SK-N-SH treated with all-trans-retinoic acid at 6 μM for 48 hours (cell line): ENCODE results near the gene NALCN.

ENCODE experiments used
- ATAC-seq: fragments of 200-7000 bp; cut with Tn5 transposase; 3 replicates; pipeline ENCODE4 v1.9.1; 2020; ENCODE audit warnings: mild to moderate bottlenecking, moderate library complexity
- ARNTL ChIP-seq: fragments of 450-650 bp; formaldehyde crosslinking; IDR thresholded peaks from 2 replicates; pipeline ENCODE4 v1.5.0; 2020; ENCODE audit warnings: low read depth, mild to moderate bottlenecking, moderate library complexity, borderline replicate concordance
- BACH2 ChIP-seq: fragments of 250-450 bp; sonication (Bioruptor Pico); IDR thresholded peaks from 2 replicates; pipeline ENCODE4 v1.9.0; 2021; ENCODE audit warnings: mild to moderate bottlenecking, borderline replicate concordance
- CSDC2 ChIP-seq: fragments of 250-450 bp; sonication (Bioruptor Pico); IDR thresholded peaks from 2 replicates; pipeline ENCODE4 v1.5.0; 2020; ENCODE audit warnings: mild to moderate bottlenecking, moderate library complexity
- ESRRG ChIP-seq: fragments of 250-450 bp; sonication (Bioruptor Pico); IDR thresholded peaks from 2 replicates; pipeline ENCODE4 v1.6.1; 2021; ENCODE audit warnings: mild to moderate bottlenecking
- GLIS3 ChIP-seq: fragments of 250-450 bp; sonication (Bioruptor Pico); IDR thresholded peaks from 2 replicates; pipeline ENCODE4 v1.5.0; 2020; ENCODE audit warnings: mild to moderate bottlenecking, moderate library complexity
- ISL1 ChIP-seq: fragments of 250-450 bp; sonication (Bioruptor Pico); IDR thresholded peaks from 2 replicates; pipeline ENCODE4 v2.1.2; 2022; ENCODE audit warnings: mild to moderate bottlenecking, moderate library complexity
- OSR1 ChIP-seq: fragments of 250-450 bp; sonication (Bioruptor Pico); IDR thresholded peaks from 2 replicates; pipeline ENCODE4 v1.8.0; 2022; ENCODE audit warnings: moderate library complexity, mild to moderate bottlenecking, inconsistent platforms
- PPARA ChIP-seq: fragments of 250-450 bp; sonication (Bioruptor Pico); IDR thresholded peaks from 2 replicates; pipeline ENCODE4 v1.5.0; 2020; ENCODE audit warnings: mild to moderate bottlenecking, borderline replicate concordance
- RARB ChIP-seq: fragments of 250-450 bp; sonication (Bioruptor Pico); IDR thresholded peaks from 2 replicates; pipeline ENCODE4 v1.8.0; 2021; ENCODE audit warnings: mild to moderate bottlenecking, moderate library complexity
- SNAI2 ChIP-seq: fragments of 250-450 bp; sonication (Bioruptor Pico); IDR thresholded peaks from 2 replicates; pipeline ENCODE4 v1.5.0; 2020; ENCODE audit warnings: mild to moderate bottlenecking, moderate library complexity
- TCF4 ChIP-seq: fragments of 250-450 bp; sonication (Bioruptor Pico); IDR thresholded peaks from 2 replicates; pipeline ENCODE4 v1.8.0; 2021; ENCODE audit warnings: mild to moderate bottlenecking, moderate library complexity, borderline replicate concordance
- ZC3H10 ChIP-seq: fragments of 250-450 bp; sonication (Bioruptor Pico); IDR thresholded peaks from 2 replicates; pipeline ENCODE4 v1.5.1; 2021; ENCODE audit warnings: mild to moderate bottlenecking, moderate library complexity
- ZFP3 ChIP-seq: fragments of 250-450 bp; sonication (Bioruptor Pico); IDR thresholded peaks from 2 replicates; pipeline ENCODE4 v1.5.0; 2020; ENCODE audit warnings: mild to moderate bottlenecking, moderate library complexity
- ZFP30 ChIP-seq: fragments of 450-650 bp; formaldehyde crosslinking; IDR thresholded peaks from 2 replicates; pipeline ENCODE4 v1.5.0; 2022; ENCODE audit warnings: mild to moderate bottlenecking, moderate library complexity
- ZNF565 ChIP-seq: fragments of 450-650 bp; formaldehyde crosslinking; conservative IDR thresholded peaks from 2 replicates; pipeline ENCODE4 v1.5.0; 2020; ENCODE audit warnings: low read depth, mild to moderate bottlenecking, moderate library complexity
- ZNF70 ChIP-seq: fragments of 450-650 bp; formaldehyde crosslinking; IDR thresholded peaks from 2 replicates; pipeline ENCODE4 v1.5.0; 2020; ENCODE audit warnings: mild to moderate bottlenecking, moderate library complexity
- TF ChIP-seq, protein P1 (sequence below): fragments of 250-450 bp; sonication (Bioruptor Pico); IDR thresholded peaks from 2 replicates; pipeline ENCODE4 v1.5.1; 2021; ENCODE audit warnings: mild to moderate bottlenecking, moderate library complexity
- TF ChIP-seq, protein P2 (sequence below): fragments of 250-450 bp; sonication (Bioruptor Pico); IDR thresholded peaks from 2 replicates; pipeline ENCODE4 v1.8.0; 2020; ENCODE audit warnings: mild to moderate bottlenecking, moderate library complexity, borderline replicate concordance
- TF ChIP-seq, protein P3 (sequence below): fragments of 250-450 bp; sonication (Bioruptor Pico); IDR thresholded peaks from 2 replicates; pipeline ENCODE4 v1.5.0; 2020; ENCODE audit warnings: mild to moderate bottlenecking, moderate library complexity
- TF ChIP-seq, protein P4 (sequence below): fragments of 250-450 bp; sonication (Bioruptor Pico); IDR thresholded peaks from 2 replicates; pipeline ENCODE4 v1.5.1; 2020; ENCODE audit warnings: low read depth, mild to moderate bottlenecking, moderate library complexity
- TF ChIP-seq, protein P5 (sequence below): fragments of 250-450 bp; sonication (Bioruptor Pico); IDR thresholded peaks from 2 replicates; pipeline ENCODE4 v1.8.0; 2021; ENCODE audit warnings: low read depth, mild to moderate bottlenecking, moderate library complexity, borderline replicate concordance

NALCN gene

DNA sequence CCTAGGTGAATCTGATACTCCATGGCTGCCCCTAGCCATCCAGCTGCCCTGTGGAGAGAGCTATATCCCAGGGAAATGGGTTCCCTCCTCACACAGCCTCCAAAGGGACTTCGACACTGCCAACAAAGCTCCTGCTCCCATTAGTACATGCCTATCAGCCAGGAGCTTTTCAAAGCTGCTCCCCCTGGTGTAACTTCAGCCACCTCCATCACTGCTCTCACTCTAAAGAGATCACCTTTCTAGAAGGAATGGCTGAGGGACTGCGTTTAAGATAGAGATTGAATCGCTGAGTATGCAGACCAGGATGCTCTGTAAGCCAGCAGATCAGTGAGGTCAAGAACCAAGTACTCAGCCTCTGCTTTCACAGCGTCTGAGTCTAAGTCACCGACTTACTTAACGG, 213.7 kb downstream of the NALCN start:
- no peak for ATAC-seq
- no peak for TF ChIP-seq ZC3H10 (CRISPR knock-in tag)
- no peak for TF ChIP-seq GLIS3 (CRISPR knock-in tag)
- TF ChIP-seq PPARA (CRISPR knock-in tag): no peak
- TF ChIP-seq, protein P1, sequence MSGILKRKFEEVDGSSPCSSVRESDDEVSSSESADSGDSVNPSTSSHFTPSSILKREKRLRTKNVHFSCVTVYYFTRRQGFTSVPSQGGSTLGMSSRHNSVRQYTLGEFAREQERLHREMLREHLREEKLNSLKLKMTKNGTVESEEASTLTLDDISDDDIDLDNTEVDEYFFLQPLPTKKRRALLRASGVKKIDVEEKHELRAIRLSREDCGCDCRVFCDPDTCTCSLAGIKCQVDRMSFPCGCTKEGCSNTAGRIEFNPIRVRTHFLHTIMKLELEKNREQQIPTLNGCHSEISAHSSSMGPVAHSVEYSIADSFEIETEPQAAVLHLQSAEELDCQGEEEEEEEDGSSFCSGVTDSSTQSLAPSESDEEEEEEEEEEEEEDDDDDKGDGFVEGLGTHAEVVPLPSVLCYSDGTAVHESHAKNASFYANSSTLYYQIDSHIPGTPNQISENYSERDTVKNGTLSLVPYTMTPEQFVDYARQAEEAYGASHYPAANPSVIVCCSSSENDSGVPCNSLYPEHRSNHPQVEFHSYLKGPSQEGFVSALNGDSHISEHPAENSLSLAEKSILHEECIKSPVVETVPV (CRISPR knock-in tag): no peak
- TF ChIP-seq ESRRG (CRISPR knock-in tag): no peak
- no peak for TF ChIP-seq CSDC2 (CRISPR knock-in tag)
- TF ChIP-seq BACH2 (CRISPR knock-in tag): no peak
- TF ChIP-seq TCF4: no peak
- no peak for TF ChIP-seq OSR1 (CRISPR knock-in tag)

DNA sequence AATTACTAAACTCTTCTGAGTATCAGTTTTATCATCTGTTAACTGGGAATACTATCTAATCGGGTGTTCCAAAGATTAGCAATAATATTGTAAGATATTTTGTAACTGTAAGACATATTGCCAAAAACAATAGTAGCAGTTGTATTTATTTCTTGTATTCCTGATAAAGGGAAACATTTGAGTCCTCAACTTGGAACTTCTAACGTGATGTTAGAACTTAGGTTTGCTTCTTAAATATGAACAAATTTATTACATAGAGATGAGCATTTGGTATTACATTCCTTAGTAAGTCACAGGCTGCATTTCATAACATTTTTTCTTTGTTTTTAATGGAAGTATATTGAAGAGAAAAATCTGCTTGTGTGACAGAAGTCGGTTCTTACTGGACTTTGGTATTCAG, 225.3 kb downstream of the NALCN start:
- no peak for TF ChIP-seq BACH2 (CRISPR knock-in tag)
- no peak for TF ChIP-seq OSR1 (CRISPR knock-in tag)
- TF ChIP-seq, protein P2, sequence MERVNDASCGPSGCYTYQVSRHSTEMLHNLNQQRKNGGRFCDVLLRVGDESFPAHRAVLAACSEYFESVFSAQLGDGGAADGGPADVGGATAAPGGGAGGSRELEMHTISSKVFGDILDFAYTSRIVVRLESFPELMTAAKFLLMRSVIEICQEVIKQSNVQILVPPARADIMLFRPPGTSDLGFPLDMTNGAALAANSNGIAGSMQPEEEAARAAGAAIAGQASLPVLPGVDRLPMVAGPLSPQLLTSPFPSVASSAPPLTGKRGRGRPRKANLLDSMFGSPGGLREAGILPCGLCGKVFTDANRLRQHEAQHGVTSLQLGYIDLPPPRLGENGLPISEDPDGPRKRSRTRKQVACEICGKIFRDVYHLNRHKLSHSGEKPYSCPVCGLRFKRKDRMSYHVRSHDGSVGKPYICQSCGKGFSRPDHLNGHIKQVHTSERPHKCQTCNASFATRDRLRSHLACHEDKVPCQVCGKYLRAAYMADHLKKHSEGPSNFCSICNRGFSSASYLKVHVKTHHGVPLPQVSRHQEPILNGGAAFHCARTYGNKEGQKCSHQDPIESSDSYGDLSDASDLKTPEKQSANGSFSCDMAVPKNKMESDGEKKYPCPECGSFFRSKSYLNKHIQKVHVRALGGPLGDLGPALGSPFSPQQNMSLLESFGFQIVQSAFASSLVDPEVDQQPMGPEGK (CRISPR knock-in tag): no peak
- no peak for TF ChIP-seq ARNTL (CRISPR knock-in tag)
- TF ChIP-seq GLIS3 (CRISPR knock-in tag): no peak
- no peak for ATAC-seq

DNA sequence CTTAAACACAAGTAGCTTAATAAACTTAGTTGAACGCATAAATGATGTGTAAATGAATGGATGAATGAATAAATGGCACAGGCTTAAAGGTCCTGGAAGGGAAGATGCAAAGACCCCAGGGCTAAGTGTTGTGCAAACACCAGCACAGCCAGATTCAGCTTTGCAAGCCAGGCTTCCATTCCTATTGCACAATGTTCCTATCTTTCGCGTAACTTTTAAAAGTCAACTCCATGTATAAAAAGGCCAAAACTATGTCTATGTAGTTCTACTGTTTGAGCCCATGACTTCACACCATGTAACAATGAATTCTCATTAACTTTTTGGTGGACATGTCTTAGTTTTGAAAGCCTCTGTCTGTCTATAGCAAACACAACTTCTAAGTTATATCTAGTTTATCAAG, 226.0 kb downstream of the NALCN start:
- no peak for ATAC-seq
- TF ChIP-seq, protein P3, sequence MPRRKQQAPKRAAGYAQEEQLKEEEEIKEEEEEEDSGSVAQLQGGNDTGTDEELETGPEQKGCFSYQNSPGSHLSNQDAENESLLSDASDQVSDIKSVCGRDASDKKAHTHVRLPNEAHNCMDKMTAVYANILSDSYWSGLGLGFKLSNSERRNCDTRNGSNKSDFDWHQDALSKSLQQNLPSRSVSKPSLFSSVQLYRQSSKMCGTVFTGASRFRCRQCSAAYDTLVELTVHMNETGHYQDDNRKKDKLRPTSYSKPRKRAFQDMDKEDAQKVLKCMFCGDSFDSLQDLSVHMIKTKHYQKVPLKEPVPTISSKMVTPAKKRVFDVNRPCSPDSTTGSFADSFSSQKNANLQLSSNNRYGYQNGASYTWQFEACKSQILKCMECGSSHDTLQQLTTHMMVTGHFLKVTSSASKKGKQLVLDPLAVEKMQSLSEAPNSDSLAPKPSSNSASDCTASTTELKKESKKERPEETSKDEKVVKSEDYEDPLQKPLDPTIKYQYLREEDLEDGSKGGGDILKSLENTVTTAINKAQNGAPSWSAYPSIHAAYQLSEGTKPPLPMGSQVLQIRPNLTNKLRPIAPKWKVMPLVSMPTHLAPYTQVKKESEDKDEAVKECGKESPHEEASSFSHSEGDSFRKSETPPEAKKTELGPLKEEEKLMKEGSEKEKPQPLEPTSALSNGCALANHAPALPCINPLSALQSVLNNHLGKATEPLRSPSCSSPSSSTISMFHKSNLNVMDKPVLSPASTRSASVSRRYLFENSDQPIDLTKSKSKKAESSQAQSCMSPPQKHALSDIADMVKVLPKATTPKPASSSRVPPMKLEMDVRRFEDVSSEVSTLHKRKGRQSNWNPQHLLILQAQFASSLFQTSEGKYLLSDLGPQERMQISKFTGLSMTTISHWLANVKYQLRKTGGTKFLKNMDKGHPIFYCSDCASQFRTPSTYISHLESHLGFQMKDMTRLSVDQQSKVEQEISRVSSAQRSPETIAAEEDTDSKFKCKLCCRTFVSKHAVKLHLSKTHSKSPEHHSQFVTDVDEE (CRISPR knock-in tag): no peak
- TF ChIP-seq, protein P4, sequence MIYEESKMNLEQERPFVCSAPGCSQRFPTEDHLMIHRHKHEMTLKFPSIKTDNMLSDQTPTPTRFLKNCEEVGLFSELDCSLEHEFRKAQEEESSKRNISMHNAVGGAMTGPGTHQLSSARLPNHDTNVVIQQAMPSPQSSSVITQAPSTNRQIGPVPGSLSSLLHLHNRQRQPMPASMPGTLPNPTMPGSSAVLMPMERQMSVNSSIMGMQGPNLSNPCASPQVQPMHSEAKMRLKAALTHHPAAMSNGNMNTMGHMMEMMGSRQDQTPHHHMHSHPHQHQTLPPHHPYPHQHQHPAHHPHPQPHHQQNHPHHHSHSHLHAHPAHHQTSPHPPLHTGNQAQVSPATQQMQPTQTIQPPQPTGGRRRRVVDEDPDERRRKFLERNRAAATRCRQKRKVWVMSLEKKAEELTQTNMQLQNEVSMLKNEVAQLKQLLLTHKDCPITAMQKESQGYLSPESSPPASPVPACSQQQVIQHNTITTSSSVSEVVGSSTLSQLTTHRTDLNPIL (CRISPR knock-in tag): no peak
- TF ChIP-seq ZC3H10 (CRISPR knock-in tag) (no peak), PPARA (CRISPR knock-in tag) (no peak), TCF4 (no peak), ISL1 (CRISPR knock-in tag) (no peak), ZNF565 (no peak), CSDC2 (CRISPR knock-in tag) (no peak), GLIS3 (CRISPR knock-in tag) (no peak), OSR1 (CRISPR knock-in tag) (no peak), SNAI2 (CRISPR knock-in tag) (no peak), RARB (CRISPR knock-in tag) (no peak), ZFP30 (no peak), BACH2 (CRISPR knock-in tag) (no peak), ZFP3 (CRISPR knock-in tag) (no peak), ZNF70 (CRISPR knock-in tag) (no peak)
- TF ChIP-seq, protein P5, sequence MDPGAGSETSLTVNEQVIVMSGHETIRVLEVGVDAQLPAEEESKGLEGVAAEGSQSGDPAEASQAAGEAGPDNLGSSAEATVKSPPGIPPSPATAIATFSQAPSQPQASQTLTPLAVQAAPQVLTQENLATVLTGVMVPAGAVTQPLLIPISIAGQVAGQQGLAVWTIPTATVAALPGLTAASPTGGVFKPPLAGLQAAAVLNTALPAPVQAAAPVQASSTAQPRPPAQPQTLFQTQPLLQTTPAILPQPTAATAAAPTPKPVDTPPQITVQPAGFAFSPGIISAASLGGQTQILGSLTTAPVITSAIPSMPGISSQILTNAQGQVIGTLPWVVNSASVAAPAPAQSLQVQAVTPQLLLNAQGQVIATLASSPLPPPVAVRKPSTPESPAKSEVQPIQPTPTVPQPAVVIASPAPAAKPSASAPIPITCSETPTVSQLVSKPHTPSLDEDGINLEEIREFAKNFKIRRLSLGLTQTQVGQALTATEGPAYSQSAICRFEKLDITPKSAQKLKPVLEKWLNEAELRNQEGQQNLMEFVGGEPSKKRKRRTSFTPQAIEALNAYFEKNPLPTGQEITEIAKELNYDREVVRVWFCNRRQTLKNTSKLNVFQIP (CRISPR knock-in tag): no peak
- TF ChIP-seq, protein P1 (CRISPR knock-in tag): no peak
